GM23338 (cell line): ENCODE data around the gene KIAA1671. TPM values are rescaled to one million over a fixed set of nuclear protein-coding genes. Genes with fewer than 3 reads are reported as not detected.

Experiments
- ATAC-seq: fragments of 200-7000 bp; cut with Tn5 transposase; 3 replicates; pipeline ENCODE4 v1.9.1; 2020
- DNase-seq: peaks from one replicate; pipeline ENCODE4 v3.0.0-alpha.2; 2015; ENCODE audit warnings: low spot score
- H2AFZ ChIP-seq: fragments of 200-600 bp; sonication (generic); 2 replicates; pipeline ENCODE4 v1.8.0; 2016; ENCODE audit warnings: antibody characterized with exemption, mild to moderate bottlenecking, moderate library complexity
- H3F3A ChIP-seq: fragments of 200-600 bp; sonication (generic); replicated peaks from 2 replicates; pipeline ENCODE4 v1.8.0; 2017; ENCODE audit warnings: antibody characterized with exemption, mixed run types, low read depth
- H3K27ac ChIP-seq: fragments of 200-600 bp; sonication (generic); 2 replicates; pipeline ENCODE4 v1.6.1; 2016; ENCODE audit warnings: low read depth
- H3K27me3 ChIP-seq: fragments of 200-600 bp; sonication (generic); 2 replicates; pipeline ENCODE4 v1.8.0; 2016; ENCODE audit warnings: mild to moderate bottlenecking, mixed run types, moderate library complexity; ENCODE audit not compliant: insufficient read depth
- H3K36me3 ChIP-seq: fragments of 200-600 bp; sonication (generic); 2 replicates; pipeline ENCODE4 v1.8.0; 2016; ENCODE audit warnings: mild to moderate bottlenecking; ENCODE audit not compliant: insufficient read depth
- H3K4me1 ChIP-seq: fragments of 200-600 bp; sonication (generic); 2 replicates; pipeline ENCODE4 v1.8.0; 2016; ENCODE audit warnings: mild to moderate bottlenecking, moderate library complexity; ENCODE audit not compliant: insufficient read depth
- H3K4me2 ChIP-seq: fragments of 200-600 bp; sonication (generic); 2 replicates; pipeline ENCODE4 v1.7.1; 2017; ENCODE audit warnings: mixed run types
- H3K4me3 ChIP-seq: fragments of 200-600 bp; sonication (generic); 2 replicates; pipeline ENCODE4 v1.6.1; 2016; ENCODE audit warnings: mixed run types
- H3K79me2 ChIP-seq: fragments of 200-600 bp; sonication (generic); replicated peaks from 2 replicates; pipeline ENCODE4 v1.8.0; 2017; ENCODE audit warnings: mild to moderate bottlenecking; ENCODE audit not compliant: insufficient read depth
- H3K9me2 ChIP-seq: fragments of 200-600 bp; sonication (generic); 2 replicates; pipeline ENCODE4 v1.8.0; 2017; ENCODE audit not compliant: insufficient read depth
- H4K20me1 ChIP-seq: fragments of 200-600 bp; sonication (generic); replicated peaks from 2 replicates; pipeline ENCODE4 v1.8.0; 2017; ENCODE audit warnings: mild to moderate bottlenecking; ENCODE audit not compliant: insufficient read depth
- H3K27ac Mint-ChIP-seq: 2 replicates; pipeline ENCODE4 v1.8.0; 2020; ENCODE audit warnings: inconsistent platforms, mild to moderate bottlenecking, moderate library complexity, mixed read lengths
- H3K27me3 Mint-ChIP-seq: 3 replicates; pipeline ENCODE4 v1.8.0; 2022; ENCODE audit warnings: low read depth, mild to moderate bottlenecking, moderate library complexity, mixed read lengths, inconsistent platforms; ENCODE audit not compliant: insufficient read depth, poor library complexity
- H3K36me3 Mint-ChIP-seq: 3 replicates; pipeline ENCODE4 v1.8.0; 2021; ENCODE audit warnings: low read depth, mild to moderate bottlenecking, inconsistent platforms, moderate library complexity, mixed read lengths
- H3K4me1 Mint-ChIP-seq: 3 replicates; pipeline ENCODE4 v1.8.0; 2020; ENCODE audit warnings: mild to moderate bottlenecking, inconsistent platforms, mixed read lengths
- H3K4me3 Mint-ChIP-seq: 3 replicates; pipeline ENCODE4 v1.8.0; 2021; ENCODE audit warnings: moderate library complexity, mild to moderate bottlenecking, inconsistent platforms, mixed read lengths
- H3K9me3 Mint-ChIP-seq: 3 replicates; pipeline ENCODE4 v1.8.0; 2020; ENCODE audit warnings: moderate library complexity, mild to moderate bottlenecking, inconsistent platforms, mixed read lengths
- CREB1 ChIP-seq: fragments of 250-450 bp; sonication (Bioruptor Pico); IDR thresholded peaks from 2 replicates; pipeline ENCODE4 v1.5.0; 2020; ENCODE audit warnings: low read depth, mild to moderate bottlenecking, moderate library complexity
- ETS1 ChIP-seq: IDR thresholded peaks from 2 replicates; pipeline ENCODE4 v1.6.1; 2016; ENCODE audit warnings: antibody characterized with exemption
- EZH2 ChIP-seq: fragments of 200-600 bp; sonication (generic); IDR thresholded peaks from one replicate; pipeline ENCODE4 v1.8.0; 2017; ENCODE audit warnings: antibody characterized with exemption, mild to moderate bottlenecking, low read depth; ENCODE audit not compliant: unreplicated experiment
- EZH2phosphoT487 ChIP-seq: fragments of 200-600 bp; sonication (generic); IDR thresholded peaks from one replicate; pipeline ENCODE4 v1.8.1; 2018; ENCODE audit warnings: antibody characterized with exemption; ENCODE audit not compliant: unreplicated experiment
- JUNB ChIP-seq: IDR thresholded peaks from one replicate; pipeline ENCODE4 v1.6.1; 2016; ENCODE audit warnings: antibody characterized with exemption; ENCODE audit not compliant: unreplicated experiment
- NANOG ChIP-seq: IDR thresholded peaks from 2 replicates; pipeline ENCODE4 v1.6.1; 2016; ENCODE audit warnings: antibody characterized with exemption, borderline replicate concordance
- REST ChIP-seq: IDR thresholded peaks from one replicate; pipeline ENCODE4 v1.6.1; 2018; ENCODE audit warnings: antibody characterized with exemption; ENCODE audit not compliant: unreplicated experiment
- STAT1 ChIP-seq: IDR thresholded peaks from one replicate; pipeline ENCODE4 v1.6.1; 2016; ENCODE audit warnings: antibody characterized with exemption; ENCODE audit not compliant: unreplicated experiment
- ZNF114 ChIP-seq: fragments of 250-450 bp; sonication (Bioruptor Pico); IDR thresholded peaks from 2 replicates; pipeline ENCODE4 v1.5.0; 2020; ENCODE audit warnings: mild to moderate bottlenecking, moderate library complexity
- ZNF331 ChIP-seq: fragments of 250-450 bp; sonication (Bioruptor Pico); IDR thresholded peaks from 2 replicates; pipeline ENCODE4 v1.5.0; 2020; ENCODE audit warnings: low read depth, mild to moderate bottlenecking, moderate library complexity
- ZNF462 ChIP-seq: fragments of 250-450 bp; sonication (Bioruptor Pico); IDR thresholded peaks from 2 replicates; pipeline ENCODE4 v1.5.0; 2020; ENCODE audit warnings: mild to moderate bottlenecking, moderate library complexity
- polyA plus RNA-seq: library from polyadenylated mRNA; unstranded; fragments of >200 nt; fragmentation: Nextera tagmentation; extraction: Ambion mirVana; gene quantifications from 2 replicates; pipeline ENCODE4 v1.2.1, GENCODE V29; 2016
- total RNA-seq: library from RNA; depleted of rRNA; stranded (reverse); fragments of >200 nt; shearing (Covaris generic); gene quantifications from 2 replicates; pipeline ENCODE4 v1.2.3, GENCODE V29; 2014

The KIAA1671 gene
- total and polyA plus RNA-seq, 2 experiments from 2014 or later = 6.1 to 27.2 TPM

- no peak for TF ChIP-seq ETS1
- TF ChIP-seq CREB1 (CRISPR knock-in tag) = no peak
- no peak for TF ChIP-seq JUNB
- TF ChIP-seq ZNF331 = no peak
Observed at GRCh38 chr22:25006354-25006753, 53.8 kb downstream of the KIAA1671 start (continued).

GRCh38 chr22:25007444-25008106 lies 55.1 kb downstream of the KIAA1671 start:
- Histone ChIP-seq H3K9me2 (no peaks in the 10 kb centered on the region), H3K4me1 (peaks cover 7% of the 10 kb centered on the region), H3K4me3 (no peak overlapping the region), H3K36me3 (no peaks in the 10 kb centered on the region; the same call in 1 of the 2 replicates), H3K27me3 (no peaks in the 10 kb centered on the region), H3K4me2 (no peak overlapping the region), H2AFZ (no peak overlapping the region), H3K79me2 (peaks cover 8% of the 10 kb centered on the region; the same call in 1 of the 2 replicates), H3K27ac (no peak overlapping the region), H3F3A (peaks cover 8% of the 10 kb centered on the region; the same call in 1 of the 2 replicates), H4K20me1 (no peaks in the 10 kb centered on the region)
- ATAC-seq (peak; percentile 18; the same call in 2 of the 3 replicates), DNase-seq (peak; percentile 68)
- no peaks in the 10 kb centered on the region for H3K36me3 Mint-ChIP-seq
- peaks cover 4% of the 10 kb centered on the region for H3K27me3 Mint-ChIP-seq
- H3K4me3 Mint-ChIP-seq = no peak overlapping the region
- peak overlapping the region; percentile 89 for H3K27ac Mint-ChIP-seq
- H3K4me1 Mint-ChIP-seq = peaks cover 17% of the 10 kb centered on the region
- H3K9me3 Mint-ChIP-seq = no peaks in the 10 kb centered on the region
- TF ChIP-seq ZNF114 (no peak), CREB1 (CRISPR knock-in tag) (no peak), STAT1 (no peak), REST (no peak), NANOG (no peak), EZH2phosphoT487 (no peak), ETS1 (no peak), JUNB (no peak), ZNF462 (CRISPR knock-in tag) (no peak), ZNF331 (no peak), EZH2 (no peak)
